ENCODE results near the gene MTHFSD. TPM values are rescaled to one million over a fixed set of nuclear protein-coding genes. Genes with fewer than 3 reads are reported as not detected.

Gene MTHFSD
- total RNA-seq, 1 donor = 14.7 TPM

GRCh38 chr16:86490859-86491639, 64.0 kb downstream of the MTHFSD start:
- H3K4me3 ChIP-seq (ENCODE audit: low read depth, low read length) = no peak overlapping the region
- no peak for DNase-seq (ENCODE audit: low read depth)
- no peak for TF ChIP-seq CTCF (IDR thresholded peaks at IDR 0.05; ENCODE audit: insufficient read depth, low read depth, low read length)

- no peak overlapping the region for H3K4me3 ChIP-seq (ENCODE audit: low read depth, low read length)
- no peak for DNase-seq (ENCODE audit: low read depth)
- no peak for TF ChIP-seq CTCF (IDR thresholded peaks at IDR 0.05; ENCODE audit: insufficient read depth, low read depth, low read length)
Observed at GRCh38 chr16:86485746-86486145, 69.3 kb downstream of the MTHFSD start.

- no peak overlapping the region for H3K4me3 ChIP-seq (ENCODE audit: low read depth, low read length)
- no peak for TF ChIP-seq CTCF (IDR thresholded peaks at IDR 0.05; ENCODE audit: insufficient read depth, low read depth, low read length)
- no peak for DNase-seq (ENCODE audit: low read depth)
Observed at GRCh38 chr16:86484240-86484639, 70.8 kb downstream of the MTHFSD start.

- no peak overlapping the region for H3K4me3 ChIP-seq (ENCODE audit: low read depth, low read length)
- TF ChIP-seq CTCF (IDR thresholded peaks at IDR 0.05; ENCODE audit: insufficient read depth, low read depth, low read length) = no peak
- no peak for DNase-seq (ENCODE audit: low read depth)
Observed at GRCh38 chr16:86481607-86482006, 73.4 kb downstream of the MTHFSD start.

GRCh38 chr16:86480444-86480843, 74.6 kb downstream of the MTHFSD start:
- DNase-seq (ENCODE audit: low read depth) = no peak
- no peak for TF ChIP-seq CTCF (IDR thresholded peaks at IDR 0.05; ENCODE audit: insufficient read depth, low read depth, low read length)
- H3K4me3 ChIP-seq (ENCODE audit: low read depth, low read length) = no peak overlapping the region

Other genes with a start within 250 kb of the MTHFSD start
- gene FOXF1, start 44.7 kb downstream of the MTHFSD start, total RNA-seq = 5.2 and 10.3 TPM in 2 replicates
- 0.64 TPM in 1 of 2 replicates, not detected in the other for gene FOXC2, start 11.6 kb upstream of the MTHFSD start, total RNA-seq
- 0.86 and 3.5 TPM in 2 replicates for gene FOXL1, start 23.3 kb upstream of the MTHFSD start, total RNA-seq